KMS-11 (cell line): ENCODE results near the gene KCNQ1OT1.

Experiments
- H2AFZ ChIP-seq: fragments of 200-600 bp; sonication (generic); 2 replicates; pipeline ENCODE4 v1.6.1; 2016; ENCODE audit warnings: antibody characterized with exemption, mixed run types, low read depth
- H3K27ac ChIP-seq: fragments of 200-600 bp; sonication (generic); 2 replicates; pipeline ENCODE4 v1.6.1; 2016; ENCODE audit warnings: mild to moderate bottlenecking, mixed run types
- H3K27me3 ChIP-seq: fragments of 200-600 bp; sonication (generic); 2 replicates; pipeline ENCODE4 v1.6.1; 2017; ENCODE audit warnings: mild to moderate bottlenecking, low read depth, mixed run types, moderate library complexity; ENCODE audit not compliant: insufficient read depth
- H3K36me3 ChIP-seq: fragments of 200-600 bp; sonication (generic); 2 replicates; pipeline ENCODE4 v1.6.1; 2017; ENCODE audit warnings: mild to moderate bottlenecking, mixed run types; ENCODE audit not compliant: insufficient read depth
- H3K4me1 ChIP-seq: fragments of 200-600 bp; sonication (generic); 2 replicates; pipeline ENCODE4 v1.6.1; 2016; ENCODE audit warnings: mild to moderate bottlenecking, low read depth, mixed run types; ENCODE audit not compliant: poor library complexity, severe bottlenecking
- H3K4me2 ChIP-seq: fragments of 200-600 bp; sonication (generic); 2 replicates; pipeline ENCODE4 v1.7.0; 2016; ENCODE audit warnings: mild to moderate bottlenecking, mixed run types
- H3K4me3 ChIP-seq: fragments of 200-600 bp; sonication (generic); IDR thresholded peaks from 2 replicates; pipeline ENCODE4 v1.6.1; 2017; ENCODE audit warnings: low read depth, low read length, mixed read lengths; ENCODE audit not compliant: insufficient read depth
- H3K79me2 ChIP-seq: fragments of 200-600 bp; sonication (generic); 2 replicates; pipeline ENCODE4 v1.6.1; 2016; ENCODE audit warnings: low read depth, mixed run types; ENCODE audit not compliant: insufficient read depth
- H3K9ac ChIP-seq: fragments of 200-600 bp; sonication (generic); 2 replicates; pipeline ENCODE4 v1.6.1; 2016; ENCODE audit warnings: mild to moderate bottlenecking, mixed run types
- H4K20me1 ChIP-seq: fragments of 200-600 bp; sonication (generic); 2 replicates; pipeline ENCODE4 v1.6.1; 2016; ENCODE audit warnings: mild to moderate bottlenecking, mixed run types; ENCODE audit not compliant: insufficient read depth
- CTCF ChIP-seq: fragments of 200-600 bp; sonication (generic); conservative IDR thresholded peaks from 2 replicates; pipeline ENCODE4 v1.6.1; 2017; ENCODE audit warnings: low read depth, mild to moderate bottlenecking, antibody characterized with exemption, low read length, moderate library complexity, mixed read lengths

The KCNQ1OT1 gene

GRCh38 chr11:2709429-2709828 is 9.6 kb upstream of the KCNQ1OT1 start:
- no peak overlapping the region for H3K4me2 ChIP-seq
- H3K9ac ChIP-seq = no peak overlapping the region
- H3K27me3 ChIP-seq = no peaks in the 10 kb centered on the region
- TF ChIP-seq CTCF = no peak
- no peak overlapping the region for H2AFZ ChIP-seq
- no peaks in the 10 kb centered on the region for H3K36me3 ChIP-seq
- no peaks in the 10 kb centered on the region for H3K4me1 ChIP-seq
- no peaks in the 10 kb centered on the region for H3K79me2 ChIP-seq
- no peaks in the 10 kb centered on the region for H4K20me1 ChIP-seq
- no peak overlapping the region for H3K4me3 ChIP-seq
- no peak overlapping the region for H3K27ac ChIP-seq

- no peak overlapping the region for H3K27ac ChIP-seq
- H4K20me1 ChIP-seq = no peaks in the 10 kb centered on the region
- no peak overlapping the region for H3K9ac ChIP-seq
- H3K27me3 ChIP-seq = no peaks in the 10 kb centered on the region
- H3K4me1 ChIP-seq = no peaks in the 10 kb centered on the region
- TF ChIP-seq CTCF = no peak
- H3K79me2 ChIP-seq = no peaks in the 10 kb centered on the region
- no peak overlapping the region for H3K4me3 ChIP-seq
- H2AFZ ChIP-seq = no peak overlapping the region
- H3K4me2 ChIP-seq = no peak overlapping the region
- no peaks in the 10 kb centered on the region for H3K36me3 ChIP-seq
These were observed 9.0 kb upstream of the KCNQ1OT1 start for GRCh38 chr11:2708757-2709281.

GRCh38 chr11:2708151-2708581 is 8.4 kb upstream of the KCNQ1OT1 start:
- H4K20me1 ChIP-seq = no peaks in the 10 kb centered on the region
- no peak overlapping the region for H2AFZ ChIP-seq
- no peak overlapping the region for H3K4me2 ChIP-seq
- peaks cover 5% of the 10 kb centered on the region for H3K4me1 ChIP-seq
- H3K27ac ChIP-seq = no peak overlapping the region
- H3K27me3 ChIP-seq = no peaks in the 10 kb centered on the region
- no peaks in the 10 kb centered on the region for H3K79me2 ChIP-seq
- H3K36me3 ChIP-seq = no peaks in the 10 kb centered on the region
- no peak overlapping the region for H3K4me3 ChIP-seq
- no peak overlapping the region for H3K9ac ChIP-seq
- TF ChIP-seq CTCF = no peak

GRCh38 chr11:2707736-2708135 is 7.9 kb upstream of the KCNQ1OT1 start:
- Histone ChIP-seq H3K79me2 (no peaks in the 10 kb centered on the region), H3K4me3 (no peak overlapping the region), H2AFZ (no peak overlapping the region), H3K36me3 (no peaks in the 10 kb centered on the region), H4K20me1 (no peaks in the 10 kb centered on the region), H3K4me1 (peaks cover 5% of the 10 kb centered on the region), H3K9ac (no peak overlapping the region), H3K27me3 (no peaks in the 10 kb centered on the region), H3K4me2 (no peak overlapping the region), H3K27ac (no peak overlapping the region)
- TF ChIP-seq CTCF = no peak
